GM12878 (cell line): ENCODE data around the gene RAP2C. TPM values are rescaled to one million over a fixed set of nuclear protein-coding genes. Genes with fewer than 3 reads are reported as not detected.
A peak's percentile ranks its signal among the peaks of the same experiment; 100 is the strongest.

Experiments
- ASH2L ChIP-seq: fragments of 300-600, 200-600 bp; sonication (generic); IDR thresholded peaks from 2 replicates; pipeline ENCODE4 v1.6.1; 2017; ENCODE audit warnings: low read depth, mild to moderate bottlenecking, borderline replicate concordance
- CEBPB ChIP-seq, 2 experiments: fragments of 150-350 bp in 1 of 2; IDR thresholded peaks; 2 replicates each; pipeline ENCODE4 v1.6.1; 2012 to 2014; ENCODE audit warnings: low read depth in 2 of 2, low read length in 2 of 2, borderline replicate concordance in 1 of 2, inconsistent platforms in 1 of 2
- CREM ChIP-seq: IDR thresholded peaks from 2 replicates; pipeline ENCODE4 v1.6.1; 2014; ENCODE audit warnings: antibody characterized with exemption, low read depth
- CUX1 ChIP-seq: IDR thresholded peaks from 2 replicates; pipeline ENCODE4 v1.6.1; 2012; ENCODE audit warnings: improper control_type of control experiment, low read depth, low read length; ENCODE audit not compliant: insufficient replicate concordance
- GATAD2B ChIP-seq: fragments of 450-650 bp; conservative IDR thresholded peaks from 2 replicates; pipeline ENCODE4 v1.6.1; 2017; ENCODE audit warnings: low read depth, mild to moderate bottlenecking, moderate library complexity
- HDAC6 ChIP-seq: fragments of 200-600 bp; sonication (generic); IDR thresholded peaks from one replicate; pipeline ENCODE4 v1.8.0; 2017; ENCODE audit warnings: antibody characterized with exemption; ENCODE audit not compliant: unreplicated experiment
- IKZF2 ChIP-seq, 2 experiments: fragments of 450-650 bp; IDR thresholded peaks; 2 replicates each; pipeline ENCODE4 v1.6.1; 2017; ENCODE audit warnings: mild to moderate bottlenecking in 2 of 2, moderate library complexity in 2 of 2
- LARP7 ChIP-seq: fragments of 450-650 bp; IDR thresholded peaks from 2 replicates; pipeline ENCODE4 v1.6.1; 2017; ENCODE audit warnings: mild to moderate bottlenecking
- MEF2A ChIP-seq: IDR thresholded peaks from 2 replicates; pipeline ENCODE4 v1.6.1; 2011; ENCODE audit warnings: low read depth, mild to moderate bottlenecking, low read length, moderate library complexity; ENCODE audit not compliant: insufficient read depth
- NKRF ChIP-seq: fragments of 450-650 bp; conservative IDR thresholded peaks from 2 replicates; pipeline ENCODE4 v1.6.1; 2017; ENCODE audit warnings: mild to moderate bottlenecking, moderate library complexity
- PAX8 ChIP-seq: fragments of 450-650 bp; IDR thresholded peaks from 2 replicates; pipeline ENCODE4 v1.6.1; 2017; ENCODE audit warnings: mild to moderate bottlenecking, moderate library complexity
- POLR2A ChIP-seq: IDR thresholded peaks from 2 replicates; pipeline ENCODE4 v1.6.1; 2011; ENCODE audit warnings: low read depth, mild to moderate bottlenecking, low read length
- SIX5 ChIP-seq: IDR thresholded peaks from 2 replicates; pipeline ENCODE4 v1.6.1; 2011; ENCODE audit warnings: mild to moderate bottlenecking, low read depth, low read length, moderate library complexity; ENCODE audit not compliant: severe bottlenecking
- SMAD1 ChIP-seq: fragments of 450-650 bp; IDR thresholded peaks from 2 replicates; pipeline ENCODE4 v1.6.1; 2018; ENCODE audit warnings: mild to moderate bottlenecking, low read depth; ENCODE audit not compliant: partially characterized antibody
- SMC3 ChIP-seq: IDR thresholded peaks from 2 replicates; pipeline ENCODE4 v1.6.1; 2011; ENCODE audit warnings: low read length, improper control_type of control experiment, borderline replicate concordance
- SREBF2 ChIP-seq: IDR thresholded peaks from 2 replicates; pipeline ENCODE4 v1.6.1; 2012; ENCODE audit warnings: mild to moderate bottlenecking, low read length
- SRF ChIP-seq, 2 experiments: IDR thresholded peaks; 2 replicates each; pipeline ENCODE4 v1.6.1; 2011; ENCODE audit warnings: low read depth in 2 of 2, low read length in 2 of 2, mild to moderate bottlenecking in 1 of 2, moderate library complexity in 1 of 2
- TCF12 ChIP-seq: IDR thresholded peaks from 2 replicates; pipeline ENCODE4 v1.6.1; 2011; ENCODE audit warnings: low read depth, mild to moderate bottlenecking, low read length
- ZBTB4 ChIP-seq: fragments of 450-650 bp; formaldehyde crosslinking; IDR thresholded peaks from 2 replicates; pipeline ENCODE4 v1.4.0; 2022; ENCODE audit warnings: mild to moderate bottlenecking, moderate library complexity
- polyA plus RNA-seq, 11 experiments: library from polyadenylated mRNA; depleted of rRNA in 4 of 11; unstranded in 6 of 11; stranded (reverse) in 5 of 11; fragments of >200 nt; fragmentation: Nextera tagmentation in 4 of 11; fragmentation: Illumina TruSeq in 1 of 11; extraction: Ambion mirVana in 4 of 11; extraction: Trizol in 1 of 11; gene quantifications; 1 replicate in 1 of 11; 2 replicates in 10 of 11; pipeline versions ENCODE4 v1.2.1 to v1.2.3, GENCODE V29; 2011 to 2016; ENCODE audit warnings: inconsistent platforms in 2 of 11, missing spikeins in 2 of 11, low read depth in 1 of 11
- total RNA-seq, 4 experiments: library from RNA; depleted of rRNA in 3 of 4; stranded (reverse); fragments of >200 nt in 3 of 4; fragmentation: Illumina TruSeq in 1 of 4; extraction: Trizol in 1 of 4; gene quantifications; 2 replicates each; pipeline versions ENCODE4 v1.2.1 to v1.2.3, GENCODE V29; 2013 to 2021

RAP2C gene
- total and polyA plus RNA-seq, 10 of the 15 experiments (the other 5 are each of a cell fraction or from before 2014, with no cell fraction given), result 17.1 to 32.1 (median 25.4) TPM

GRCh38 chrX:132218100-132218812 lies 991 bp downstream of the RAP2C start (continued):
- no peak for TF ChIP-seq ZBTB4
- no peak for TF ChIP-seq HDAC6
- TF ChIP-seq NKRF, result 0 out of 2 replicates have a peak, but pooled peaks have one; percentile 43
- TF ChIP-seq CREM, result peak; percentile 24; the same call in 1 of the 2 replicates
- no peak for TF ChIP-seq SMC3
- 0 out of 4 replicates have a peak, but pooled peaks of 1 of the 2 experiments have one; percentile 20 for TF ChIP-seq IKZF2 (IDR thresholded peaks at IDR 0.05)
- TF ChIP-seq CEBPB (IDR thresholded peaks at IDR 0.05; ENCODE audit: borderline replicate concordance in 1 of 2, low read depth in 2 of 2, low read length in 2 of 2), result no peak
- TF ChIP-seq POLR2A, result peak; percentile 76
- no peak for TF ChIP-seq CUX1
- no peak for TF ChIP-seq SMAD1
- peak in 1 of 2 experiments; percentile 59; a peak in 1 of 4 replicates for TF ChIP-seq SRF (IDR thresholded peaks at IDR 0.05; ENCODE audit: low read depth in 2 of 2, low read length in 2 of 2)
- no peak for TF ChIP-seq SREBF2
- peak; percentile 40; the same call in 1 of the 2 replicates for TF ChIP-seq LARP7
- TF ChIP-seq TCF12, result 0 out of 2 replicates have a peak, but pooled peaks have one; percentile 34
- no peak for TF ChIP-seq PAX8
- 0 out of 2 replicates have a peak, but pooled peaks have one; percentile 45 for TF ChIP-seq ASH2L
- peak; percentile 27 for TF ChIP-seq SIX5
- no peak for TF ChIP-seq MEF2A
- TF ChIP-seq GATAD2B, result no peak
